Activated CD4-positive, alpha-beta T cell treated with anti-CD3 and anti-CD28 coated beads, Interleukin-2, amount 10 ng/mL, durations not matched to agents 7 days and 5 days (primary cell): Measurements from ENCODE around the gene KRTAP2-4. TPM values are rescaled to one million over a fixed set of nuclear protein-coding genes. Genes with fewer than 3 reads are reported as not detected.
"Not testable (repeated sequence)": the region's sequence is repeated elsewhere in the genome, so short reads cannot be mapped to it uniquely, and the experiment has no call there.

Experiments
- CTCF ChIA-PET: fragments of 350-600 bp; sonication (Branson Sonifier 250); formaldehyde crosslinking; loops from one replicate; lab custom pipeline; 2021; ENCODE audit warnings: antibody characterized with exemption; lab: Charles Lee
- POLR2A ChIA-PET: fragments of 350-600 bp; sonication (Branson Sonifier 250); formaldehyde crosslinking; loops from one replicate; lab custom pipeline; 2021; ENCODE audit warnings: antibody characterized with exemption; lab: Charles Lee
- DNase-seq: peaks from one replicate; pipeline ENCODE4 v3.0.0-alpha.2; 2020
- H3K27ac Mint-ChIP-seq: one replicate; pipeline ENCODE4 v1.8.0; 2021; ENCODE audit warnings: mild to moderate bottlenecking, moderate library complexity, mixed read lengths
- H3K27me3 Mint-ChIP-seq: one replicate; pipeline ENCODE4 v1.8.0; 2021; ENCODE audit warnings: mixed read lengths
- H3K36me3 Mint-ChIP-seq: one replicate; pipeline ENCODE4 v1.8.0; 2021; ENCODE audit warnings: low read depth, mixed read lengths
- H3K4me1 Mint-ChIP-seq: one replicate; pipeline ENCODE4 v1.8.0; 2021; ENCODE audit warnings: mixed read lengths
- H3K4me3 Mint-ChIP-seq: one replicate; pipeline ENCODE4 v1.8.0; 2021; ENCODE audit warnings: mild to moderate bottlenecking, moderate library complexity, mixed read lengths
- H3K9me3 Mint-ChIP-seq: one replicate; pipeline ENCODE4 v1.8.0; 2021; ENCODE audit warnings: mixed read lengths
- total RNA-seq, 2 experiments: library from RNA; stranded (reverse); gene quantifications; one replicate each; pipeline ENCODE4 v1.2.3, GENCODE V29; 2021

Gene KRTAP2-4
- total RNA-seq, 2 experiments from 2014 or later: not detected

GRCh38 chr17:41096055-41096454 lies 30.4 kb upstream of the KRTAP2-4 start:
- Mint-ChIP-seq H3K4me1 (peaks cover 3% of the 10 kb centered on the region), H3K4me3 (no peak overlapping the region), H3K27ac (no peak overlapping the region), H3K9me3 (peaks cover 3% of the 10 kb centered on the region), H3K36me3 (no peaks in the 10 kb centered on the region), H3K27me3 (peaks cover 2% of the 10 kb centered on the region)
- no peak for DNase-seq
- CTCF ChIA-PET: no interaction called here
- POLR2A ChIA-PET: no interaction called here

- H3K36me3 Mint-ChIP-seq, H3K9me3 Mint-ChIP-seq, POLR2A ChIA-PET, DNase-seq, H3K4me3 Mint-ChIP-seq, H3K4me1 Mint-ChIP-seq, CTCF ChIA-PET, H3K27me3 Mint-ChIP-seq, H3K27ac Mint-ChIP-seq: not testable (repeated sequence)
Measured at GRCh38 chr17:41088760-41089352, 23.2 kb upstream of the KRTAP2-4 start.

GRCh38 chr17:41084100-41084856 lies 18.6 kb upstream of the KRTAP2-4 start, which contains the start of gene KRTAP4-7:
Gene KRTAP4-7 (plus strand): TSS chr17:41084150. CDS start chr17:41084207, 57 bp downstream.
- H3K36me3 Mint-ChIP-seq, H3K4me1 Mint-ChIP-seq, DNase-seq, H3K27ac Mint-ChIP-seq, POLR2A ChIA-PET, H3K4me3 Mint-ChIP-seq, CTCF ChIA-PET, H3K9me3 Mint-ChIP-seq, H3K27me3 Mint-ChIP-seq: not testable (repeated sequence)

- POLR2A ChIA-PET, H3K27me3 Mint-ChIP-seq, H3K36me3 Mint-ChIP-seq, DNase-seq, H3K9me3 Mint-ChIP-seq, H3K4me3 Mint-ChIP-seq, H3K27ac Mint-ChIP-seq, H3K4me1 Mint-ChIP-seq, CTCF ChIA-PET: not testable (repeated sequence)
Measured at GRCh38 chr17:41083427-41083826, 17.7 kb upstream of the KRTAP2-4 start.

GRCh38 chr17:41082626-41083025 lies 16.9 kb upstream of the KRTAP2-4 start:
- ChIA-PET POLR2A (no interaction called here), CTCF (no interaction called here)
- Mint-ChIP-seq H3K9me3 (no peaks in the 10 kb centered on the region), H3K27me3 (peaks cover 10% of the 10 kb centered on the region), H3K4me3 (no peak overlapping the region), H3K36me3 (no peaks in the 10 kb centered on the region), H3K4me1 (no peaks in the 10 kb centered on the region), H3K27ac (no peak overlapping the region)
- DNase-seq: no peak

GRCh38 chr17:41076788-41077187 lies 11.1 kb upstream of the KRTAP2-4 start:
- POLR2A ChIA-PET: no interaction called here
- no peak overlapping the region for H3K27ac Mint-ChIP-seq
- peaks cover 20% of the 10 kb centered on the region for H3K27me3 Mint-ChIP-seq
- no peak for DNase-seq
- no peaks in the 10 kb centered on the region for H3K4me1 Mint-ChIP-seq
- no peaks in the 10 kb centered on the region for H3K9me3 Mint-ChIP-seq
- H3K4me3 Mint-ChIP-seq: no peak overlapping the region
- H3K36me3 Mint-ChIP-seq: no peaks in the 10 kb centered on the region
- CTCF ChIA-PET: no interaction called here

GRCh38 chr17:41073676-41074075 lies 8.0 kb upstream of the KRTAP2-4 start:
- Mint-ChIP-seq H3K27me3 (peaks cover 19% of the 10 kb centered on the region), H3K27ac (no peak overlapping the region), H3K9me3 (no peaks in the 10 kb centered on the region), H3K4me3 (no peak overlapping the region), H3K36me3 (no peaks in the 10 kb centered on the region), H3K4me1 (no peaks in the 10 kb centered on the region)
- DNase-seq: no peak
- ChIA-PET POLR2A (no interaction called here), CTCF (no interaction called here)

- no peaks in the 10 kb centered on the region for H3K4me1 Mint-ChIP-seq
- H3K9me3 Mint-ChIP-seq: no peaks in the 10 kb centered on the region
- H3K27me3 Mint-ChIP-seq: peaks cover 15% of the 10 kb centered on the region
- H3K4me3 Mint-ChIP-seq: no peak overlapping the region
- DNase-seq: no peak
- ChIA-PET CTCF (no interaction called here), POLR2A (no interaction called here)
- no peaks in the 10 kb centered on the region for H3K36me3 Mint-ChIP-seq
- H3K27ac Mint-ChIP-seq: no peak overlapping the region
Measured at GRCh38 chr17:41071606-41072360, 6.1 kb upstream of the KRTAP2-4 start.

GRCh38 chr17:41069031-41069430 lies 3.4 kb upstream of the KRTAP2-4 start:
- Mint-ChIP-seq H3K36me3 (no peaks in the 10 kb centered on the region), H3K4me3 (no peak overlapping the region), H3K4me1 (no peaks in the 10 kb centered on the region), H3K27me3 (no peaks in the 10 kb centered on the region), H3K9me3 (no peaks in the 10 kb centered on the region), H3K27ac (no peak overlapping the region)
- no peak for DNase-seq
- POLR2A ChIA-PET: no interaction called here
- CTCF ChIA-PET: no interaction called here

- H3K4me3 Mint-ChIP-seq: no peak overlapping the region
- H3K4me1 Mint-ChIP-seq: no peaks in the 10 kb centered on the region
- peaks cover 2% of the 10 kb centered on the region for H3K27me3 Mint-ChIP-seq
- H3K27ac Mint-ChIP-seq: no peak overlapping the region
- H3K36me3 Mint-ChIP-seq: no peaks in the 10 kb centered on the region
- CTCF ChIA-PET: no interaction called here
- POLR2A ChIA-PET: no interaction called here
- no peak for DNase-seq
- H3K9me3 Mint-ChIP-seq: no peaks in the 10 kb centered on the region
Measured at GRCh38 chr17:41067281-41067680, 1.6 kb upstream of the KRTAP2-4 start.

GRCh38 chr17:41065016-41065689 lies 526 bp downstream of the KRTAP2-4 start:
- H3K27ac Mint-ChIP-seq, H3K4me3 Mint-ChIP-seq, H3K36me3 Mint-ChIP-seq, POLR2A ChIA-PET, DNase-seq, CTCF ChIA-PET, H3K9me3 Mint-ChIP-seq, H3K4me1 Mint-ChIP-seq: not testable (repeated sequence)
- peaks cover 20% of the 10 kb centered on the region for H3K27me3 Mint-ChIP-seq

- H3K4me1 Mint-ChIP-seq: no peaks in the 10 kb centered on the region
- no peak overlapping the region for H3K4me3 Mint-ChIP-seq
- DNase-seq: no peak
- POLR2A ChIA-PET: no interaction called here
- CTCF ChIA-PET: no interaction called here
- H3K36me3 Mint-ChIP-seq: no peaks in the 10 kb centered on the region
- no peak overlapping the region for H3K27ac Mint-ChIP-seq
- no peaks in the 10 kb centered on the region for H3K9me3 Mint-ChIP-seq
- peaks cover 24% of the 10 kb centered on the region for H3K27me3 Mint-ChIP-seq
Measured at GRCh38 chr17:41064301-41064700, 1.4 kb downstream of the KRTAP2-4 start.

- Mint-ChIP-seq H3K36me3 (no peaks in the 10 kb centered on the region), H3K9me3 (no peaks in the 10 kb centered on the region), H3K4me3 (no peak overlapping the region), H3K27me3 (peaks cover 27% of the 10 kb centered on the region), H3K27ac (no peak overlapping the region), H3K4me1 (no peaks in the 10 kb centered on the region)
- POLR2A ChIA-PET: no interaction called here
- no peak for DNase-seq
- CTCF ChIA-PET: no interaction called here
Measured at GRCh38 chr17:41063449-41063848, 2.2 kb downstream of the KRTAP2-4 start.
